Epidermal melanocyte (primary cell): Measurements from ENCODE around the gene CACNA1C.

Experiments
- DNase-seq: peaks from one replicate; pipeline ENCODE4 v3.0.0; 2011; ENCODE audit warnings: low spot score; ENCODE audit not compliant: insufficient read length

CACNA1C gene

DNA sequence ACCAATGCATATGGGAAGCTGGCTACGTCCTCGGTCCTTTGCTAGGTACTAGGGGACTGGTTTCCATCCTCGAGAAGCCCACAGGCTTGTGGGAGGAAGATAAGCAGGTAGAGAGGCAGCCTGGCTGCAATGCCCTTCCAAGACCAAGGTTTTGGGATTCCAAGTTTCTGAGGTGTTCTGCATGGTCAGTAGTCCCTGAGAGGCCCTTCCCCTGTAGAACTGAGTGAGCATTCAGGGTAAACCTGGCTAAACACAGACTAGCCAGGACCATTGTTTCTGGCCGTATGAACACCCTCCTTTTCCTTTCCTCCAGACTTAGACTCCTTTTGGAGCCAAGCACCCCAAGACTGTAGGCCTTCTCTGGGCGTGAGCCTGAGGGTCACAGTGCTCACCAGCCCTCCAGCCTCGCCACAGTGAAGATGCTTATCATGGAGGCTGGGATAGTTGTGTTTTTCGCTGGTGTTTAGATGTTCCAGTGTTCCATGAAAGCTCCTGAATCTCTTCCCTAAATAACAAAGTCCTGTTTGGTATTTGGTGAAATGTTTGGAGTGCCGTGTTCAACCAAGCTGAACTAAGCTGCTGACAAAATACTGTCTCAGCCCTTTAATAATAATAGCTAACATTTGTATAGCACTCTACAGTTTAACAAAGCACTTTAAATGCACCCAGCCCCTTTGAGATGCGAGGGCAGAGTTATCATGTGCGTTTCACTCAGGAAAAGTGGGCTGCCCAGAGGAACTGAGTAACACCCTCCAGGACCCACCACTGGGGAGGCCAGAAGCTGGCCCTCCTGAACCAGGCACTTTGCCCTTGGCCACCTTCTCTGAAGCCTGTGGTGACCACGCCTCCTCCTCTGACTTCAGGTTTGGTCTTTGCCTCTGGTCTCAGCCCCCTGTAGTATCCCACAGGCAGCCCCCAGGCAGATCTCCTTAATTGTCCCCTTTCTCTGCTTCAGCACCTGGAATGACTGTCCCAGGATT lies 284.5 kb downstream of the CACNA1C start:
- DNase-seq: no peak

GRCh38 chr12:2338381-2338780 lies 285.6 kb downstream of the CACNA1C start:
- no peak for DNase-seq

GRCh38 chr12:2338991-2339431 lies 286.2 kb downstream of the CACNA1C start:
- no peak for DNase-seq

- DNase-seq: no peak
Measured at GRCh38 chr12:2341051-2341751, 288.4 kb downstream of the CACNA1C start.

DNA sequence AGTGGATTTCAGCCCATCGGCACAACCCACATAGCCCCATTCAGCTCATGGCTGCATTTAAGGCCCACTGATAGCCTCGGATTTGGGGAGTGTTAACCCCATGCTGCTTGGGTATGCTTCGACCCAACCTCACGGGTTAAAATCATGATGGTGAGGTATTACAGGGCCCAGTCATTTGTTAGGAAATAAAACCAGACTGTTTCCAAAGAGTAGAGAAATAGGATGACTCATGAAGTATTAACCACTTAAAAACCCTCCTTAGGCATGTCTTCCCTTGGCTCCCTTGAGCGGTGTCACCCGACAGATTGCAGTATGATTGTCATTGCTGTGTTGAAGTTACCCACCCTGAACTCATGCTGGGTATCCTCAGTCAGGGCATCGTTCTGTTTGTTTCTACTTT lies 289.1 kb downstream of the CACNA1C start:
- DNase-seq: no peak

DNA sequence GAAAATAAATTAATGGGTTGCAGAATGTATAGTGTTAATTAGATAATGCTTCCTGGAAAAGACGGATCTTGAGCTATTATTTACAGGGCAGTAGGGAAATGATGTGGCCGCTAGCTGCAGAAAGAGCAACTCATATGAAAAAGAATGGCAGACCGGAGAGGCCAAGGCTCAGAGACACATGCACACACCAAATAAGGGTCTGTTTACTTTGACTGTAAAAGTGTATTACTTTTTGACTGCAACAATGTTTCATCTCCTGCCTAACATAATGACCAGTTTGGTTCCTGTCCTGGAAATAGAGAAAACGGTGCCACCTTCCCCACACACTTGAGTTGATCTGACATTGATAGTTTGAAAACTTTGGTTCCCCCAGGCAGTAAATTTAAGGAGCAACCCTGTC lies 290.9 kb downstream of the CACNA1C start:
- no peak for DNase-seq

DNA sequence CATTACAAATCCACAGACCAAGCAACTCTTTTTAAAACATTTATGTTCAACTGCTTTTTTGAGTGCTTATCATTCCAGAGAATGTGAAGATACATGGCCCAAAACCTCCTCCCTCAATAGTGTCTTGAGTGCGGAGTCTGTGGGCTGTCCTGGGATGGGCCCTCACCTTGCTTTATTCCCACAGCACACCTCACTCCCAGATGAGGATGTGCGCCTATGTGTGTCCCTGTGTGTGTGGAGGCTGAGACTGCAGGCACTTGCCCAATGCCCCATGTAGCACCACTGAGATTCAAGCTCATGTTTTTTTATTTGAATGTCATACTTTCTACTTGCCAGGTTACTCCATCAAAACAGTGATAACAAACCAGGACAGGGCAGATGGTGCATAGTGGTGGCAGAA lies 291.7 kb downstream of the CACNA1C start:
- no peak for DNase-seq

- DNase-seq: no peak
Measured at GRCh38 chr12:2344885-2345284, 292.1 kb downstream of the CACNA1C start.

DNA sequence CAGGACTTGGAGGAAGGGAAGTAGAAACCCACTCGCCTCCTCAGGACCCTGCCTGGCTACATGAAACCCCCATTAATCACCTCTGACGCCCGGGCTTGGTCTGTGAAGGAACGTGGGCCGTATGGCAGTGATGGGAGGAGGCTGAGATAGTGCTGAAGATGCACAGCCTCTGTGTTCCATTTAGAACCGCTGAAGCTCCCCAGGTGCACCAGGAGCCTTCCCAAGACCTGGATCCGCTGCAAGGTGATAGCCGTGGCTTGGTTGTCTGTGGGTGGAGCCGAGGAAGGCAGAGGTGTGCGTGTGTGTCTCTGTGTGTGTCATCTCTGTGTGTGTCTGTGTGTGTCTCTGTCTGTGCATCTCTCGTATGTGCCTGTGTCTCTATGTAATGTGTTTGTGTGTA lies 293.1 kb downstream of the CACNA1C start:
- no peak for DNase-seq

GRCh38 chr12:2346416-2346815 lies 293.6 kb downstream of the CACNA1C start:
- DNase-seq: no peak

DNA sequence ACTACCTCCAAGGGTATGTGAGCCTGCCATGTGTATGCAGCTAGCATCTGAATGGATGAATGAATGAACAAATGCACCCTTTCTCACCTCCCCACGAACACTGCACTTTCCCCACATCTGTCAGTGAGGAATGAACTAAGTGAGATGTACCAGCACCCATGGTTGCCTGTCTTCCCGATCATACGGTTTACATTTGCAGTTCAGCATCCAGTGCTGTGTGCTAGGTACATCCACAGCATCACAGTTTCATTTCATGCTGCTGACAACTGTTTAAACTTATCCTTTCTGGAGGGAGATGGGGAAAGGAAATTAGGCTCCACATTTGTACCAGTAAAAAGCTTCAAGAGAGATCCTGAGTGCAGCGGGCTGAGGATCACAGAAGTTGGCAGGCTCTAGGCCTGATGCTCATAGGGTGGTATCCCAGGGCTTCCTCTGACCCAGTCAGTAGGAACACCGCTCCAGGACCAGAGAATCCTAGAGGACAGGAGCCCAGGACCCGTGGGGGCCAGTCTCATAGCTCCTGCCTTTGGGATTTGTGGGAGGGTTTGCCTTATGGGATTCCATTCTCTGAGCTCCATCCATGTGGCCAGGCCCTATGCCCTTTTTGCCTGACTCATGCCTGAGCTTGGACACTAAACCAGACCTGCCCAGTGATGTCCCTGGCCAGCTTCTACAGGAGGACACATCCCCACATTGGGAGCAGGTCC lies 294.5 kb downstream of the CACNA1C start:
- no peak for DNase-seq

GRCh38 chr12:2347844-2348481 lies 295.2 kb downstream of the CACNA1C start:
- no peak for DNase-seq

DNA sequence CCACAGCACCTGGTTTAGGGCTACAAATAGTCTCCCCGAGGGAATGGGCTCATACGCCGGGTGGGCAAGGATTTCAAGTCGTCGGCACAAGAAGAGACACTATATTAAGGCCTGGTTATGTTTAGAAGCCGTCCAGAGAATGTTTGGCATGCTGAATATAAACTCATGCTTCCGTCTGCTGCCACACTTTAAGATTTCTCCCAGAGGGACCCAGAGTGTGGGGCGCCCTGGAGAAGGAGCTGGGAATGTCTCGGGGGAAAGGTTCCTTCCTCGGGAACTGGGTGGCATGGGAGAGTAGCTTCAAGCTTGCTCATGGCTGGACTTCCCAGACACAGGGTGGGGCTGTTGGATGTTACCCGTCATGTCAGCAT lies 295.7 kb downstream of the CACNA1C start:
- DNase-seq: no peak

GRCh38 chr12:2351161-2351560 lies 298.4 kb downstream of the CACNA1C start:
- no peak for DNase-seq

GRCh38 chr12:2352203-2352602 lies 299.4 kb downstream of the CACNA1C start:
- no peak for DNase-seq

- DNase-seq: no peak
Measured at GRCh38 chr12:2353281-2353680, 300.5 kb downstream of the CACNA1C start.

DNA sequence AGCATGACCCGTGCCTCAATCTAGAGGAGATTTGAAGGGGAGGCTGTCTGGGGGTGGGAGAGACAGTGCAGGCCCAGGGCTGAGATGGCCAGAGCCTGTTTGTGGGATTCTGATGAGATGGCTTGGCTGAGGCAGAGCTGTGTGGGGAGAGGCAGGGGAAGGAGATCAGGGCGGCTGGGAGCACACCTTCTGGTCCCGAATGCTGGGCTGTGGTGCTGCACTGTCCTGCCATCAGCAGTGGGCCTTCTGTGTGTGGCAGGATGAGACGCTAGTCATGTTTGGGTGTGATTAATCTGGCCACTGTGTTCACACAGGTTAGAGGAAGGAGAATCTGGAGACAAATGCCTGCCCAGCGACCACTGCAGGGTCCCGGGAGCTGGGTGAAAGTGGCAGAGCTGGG lies 300.9 kb downstream of the CACNA1C start:
- DNase-seq: no peak

GRCh38 chr12:2354151-2354991 lies 301.6 kb downstream of the CACNA1C start:
- no peak for DNase-seq

DNA sequence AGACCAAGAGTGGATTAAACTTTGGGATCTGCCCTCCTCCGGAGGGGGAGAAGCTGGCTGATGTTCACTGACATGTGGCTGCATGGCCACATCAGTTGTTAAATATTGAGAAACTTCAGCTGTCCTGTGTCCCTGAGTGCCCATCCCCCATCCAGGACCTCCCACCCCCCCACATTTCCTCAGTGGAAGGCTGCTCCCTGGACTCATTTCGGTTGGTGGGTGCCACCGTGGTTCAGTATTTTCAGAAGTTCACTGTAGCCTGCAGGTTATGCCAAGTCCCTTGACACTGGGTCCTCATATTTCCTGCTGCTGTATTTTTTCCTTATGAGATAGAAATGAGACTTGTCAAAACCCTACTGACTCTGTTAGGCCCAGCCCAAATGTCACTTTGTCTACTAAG lies 302.4 kb downstream of the CACNA1C start:
- DNase-seq: no peak

- DNase-seq: no peak
Measured at GRCh38 chr12:2355604-2356003, 302.8 kb downstream of the CACNA1C start.
